DOHH2 (cell line): Measurements from ENCODE around the gene ADAM8.

ENCODE experiments used
- H3F3A ChIP-seq: fragments of 200-600 bp; sonication (generic), shearing (Covaris generic); 2 replicates; pipeline ENCODE4 v1.6.0; 2016; ENCODE audit warnings: antibody characterized with exemption, mild to moderate bottlenecking; ENCODE audit not compliant: control insufficient read depth, insufficient read depth
- H3K27ac ChIP-seq: fragments of 200-600 bp; sonication (generic); 2 replicates; pipeline ENCODE4 v1.5.1; 2014; ENCODE audit warnings: low read depth, mild to moderate bottlenecking, low read length, moderate library complexity
- H3K27me3 ChIP-seq: fragments of 200-600 bp; sonication (generic); 2 replicates; pipeline ENCODE4 v1.6.1; 2014; ENCODE audit warnings: mild to moderate bottlenecking, low read length, mixed read lengths; ENCODE audit not compliant: control insufficient read depth
- H3K36me3 ChIP-seq: fragments of 200-600 bp; sonication (generic); 2 replicates; pipeline ENCODE4 v1.6.1; 2014; ENCODE audit warnings: mild to moderate bottlenecking, low read length, moderate library complexity, mixed read lengths; ENCODE audit not compliant: control insufficient read depth
- H3K4me1 ChIP-seq: fragments of 200-600 bp; sonication (generic); 2 replicates; pipeline ENCODE4 v1.6.1; 2014; ENCODE audit warnings: mild to moderate bottlenecking, low read length, mixed read lengths; ENCODE audit not compliant: control insufficient read depth
- H3K4me2 ChIP-seq: fragments of 200-600 bp; sonication (generic); 2 replicates; pipeline ENCODE4 v1.6.0; 2014; ENCODE audit warnings: mild to moderate bottlenecking, low read length, moderate library complexity
- H3K4me3 ChIP-seq: fragments of 200-600 bp; sonication (generic); 2 replicates; pipeline ENCODE4 v1.5.1; 2014; ENCODE audit warnings: mild to moderate bottlenecking, low read length, mixed read lengths
- H3K79me2 ChIP-seq: fragments of 200-600 bp; sonication (generic); 2 replicates; pipeline ENCODE4 v1.6.1; 2014; ENCODE audit warnings: mild to moderate bottlenecking, low read length, mixed read lengths; ENCODE audit not compliant: control insufficient read depth
- H3K9me2 ChIP-seq: fragments of 200-600 bp; sonication (generic); replicated peaks from 2 replicates; pipeline ENCODE4 v1.6.1; 2014; ENCODE audit warnings: mild to moderate bottlenecking, low read length, mixed read lengths; ENCODE audit not compliant: control insufficient read depth
- H3K9me3 ChIP-seq: fragments of 200-600 bp; sonication (generic); 2 replicates; pipeline ENCODE4 v1.6.1; 2014; ENCODE audit warnings: antibody characterized with exemption, low read length, mixed read lengths; ENCODE audit not compliant: control insufficient read depth, insufficient read depth
- H4K20me1 ChIP-seq: fragments of 200-600 bp; sonication (generic); 2 replicates; pipeline ENCODE4 v1.6.0; 2014; ENCODE audit warnings: low read depth, mild to moderate bottlenecking, antibody characterized with exemption, low read length, moderate library complexity; ENCODE audit not compliant: control insufficient read depth, insufficient read depth
- EZH2phosphoT487 ChIP-seq: fragments of 200-600 bp; sonication (generic); IDR thresholded peaks from 2 replicates; pipeline ENCODE4 v1.6.1; 2017; ENCODE audit warnings: borderline replicate concordance, mild to moderate bottlenecking, antibody characterized with exemption, low read length, moderate library complexity, mixed read lengths
- TF ChIP-seq, protein P1 (sequence below): fragments of 200-600 bp; sonication (generic); IDR thresholded peaks from one replicate; pipeline ENCODE4 v1.5.1; 2014; ENCODE audit warnings: antibody characterized with exemption, mild to moderate bottlenecking, low read depth, low read length; ENCODE audit not compliant: poor library complexity, severe bottlenecking

The ADAM8 gene

DNA sequence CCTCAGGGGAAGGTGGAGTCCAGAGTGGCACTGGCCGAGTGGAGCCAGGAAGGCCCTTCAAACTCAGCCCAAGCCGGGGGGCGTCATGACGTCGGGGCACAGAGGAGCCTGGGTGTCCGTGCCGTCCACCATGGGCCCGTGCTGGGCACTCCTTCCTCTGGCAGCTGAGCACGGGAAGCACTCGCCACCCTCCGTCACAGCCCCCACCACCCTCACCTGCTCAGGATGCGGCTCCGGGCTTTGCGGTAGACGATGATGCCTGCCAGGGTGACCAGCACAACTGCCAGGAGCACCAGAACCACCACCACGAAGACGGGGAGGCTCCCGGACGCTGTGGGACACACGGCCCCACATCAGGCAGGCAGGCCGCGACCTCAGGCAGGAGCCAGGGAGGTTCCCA is 8.1 kb downstream of the ADAM8 start:
- Histone ChIP-seq H3K27me3 (no peaks in the 10 kb centered on the region), H3K9me2 (no peaks in the 10 kb centered on the region), H3F3A (no peaks in the 10 kb centered on the region)

DNA sequence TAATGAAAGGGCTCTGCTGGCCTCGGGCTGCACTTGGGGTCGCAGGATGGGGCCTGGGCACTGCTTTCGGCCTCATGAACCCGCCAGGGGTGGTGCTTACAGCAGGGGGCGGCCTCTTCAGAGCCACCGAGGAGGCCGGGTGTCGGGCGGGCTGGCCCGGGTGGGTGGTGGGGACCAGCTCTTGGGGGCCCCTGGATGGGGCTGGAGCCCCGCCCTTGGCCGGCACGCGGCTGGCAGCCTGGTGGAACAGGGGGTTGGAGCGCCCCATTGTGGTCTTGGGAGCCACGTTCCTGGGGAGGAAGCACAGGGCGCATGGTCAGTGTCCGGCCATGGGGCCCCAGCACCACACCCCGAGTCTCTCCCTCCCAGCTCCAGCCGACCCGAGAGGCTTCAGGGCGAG is 8.8 kb downstream of the ADAM8 start:
- TF ChIP-seq, protein P1, sequence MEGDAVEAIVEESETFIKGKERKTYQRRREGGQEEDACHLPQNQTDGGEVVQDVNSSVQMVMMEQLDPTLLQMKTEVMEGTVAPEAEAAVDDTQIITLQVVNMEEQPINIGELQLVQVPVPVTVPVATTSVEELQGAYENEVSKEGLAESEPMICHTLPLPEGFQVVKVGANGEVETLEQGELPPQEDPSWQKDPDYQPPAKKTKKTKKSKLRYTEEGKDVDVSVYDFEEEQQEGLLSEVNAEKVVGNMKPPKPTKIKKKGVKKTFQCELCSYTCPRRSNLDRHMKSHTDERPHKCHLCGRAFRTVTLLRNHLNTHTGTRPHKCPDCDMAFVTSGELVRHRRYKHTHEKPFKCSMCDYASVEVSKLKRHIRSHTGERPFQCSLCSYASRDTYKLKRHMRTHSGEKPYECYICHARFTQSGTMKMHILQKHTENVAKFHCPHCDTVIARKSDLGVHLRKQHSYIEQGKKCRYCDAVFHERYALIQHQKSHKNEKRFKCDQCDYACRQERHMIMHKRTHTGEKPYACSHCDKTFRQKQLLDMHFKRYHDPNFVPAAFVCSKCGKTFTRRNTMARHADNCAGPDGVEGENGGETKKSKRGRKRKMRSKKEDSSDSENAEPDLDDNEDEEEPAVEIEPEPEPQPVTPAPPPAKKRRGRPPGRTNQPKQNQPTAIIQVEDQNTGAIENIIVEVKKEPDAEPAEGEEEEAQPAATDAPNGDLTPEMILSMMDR, result no peak
- no peak for TF ChIP-seq EZH2phosphoT487
- no peak overlapping the region for H3K27ac ChIP-seq
- no peaks in the 10 kb centered on the region for H3K9me3 ChIP-seq
- H4K20me1 ChIP-seq, result no peaks in the 10 kb centered on the region
- no peaks in the 10 kb centered on the region for H3K9me2 ChIP-seq
- no peaks in the 10 kb centered on the region for H3K79me2 ChIP-seq
- no peak overlapping the region for H3K4me3 ChIP-seq
- H3K36me3 ChIP-seq, result no peaks in the 10 kb centered on the region
- H3F3A ChIP-seq, result no peaks in the 10 kb centered on the region
- no peaks in the 10 kb centered on the region for H3K4me1 ChIP-seq
- H3K27me3 ChIP-seq, result no peaks in the 10 kb centered on the region
- no peak overlapping the region for H3K4me2 ChIP-seq

More for the DNA sequence above, 8.1 kb downstream of the ADAM8 start:
- no peak overlapping the region for H3K4me3 ChIP-seq
- no peaks in the 10 kb centered on the region for H3K79me2 ChIP-seq
- no peak overlapping the region for H3K27ac ChIP-seq
- no peaks in the 10 kb centered on the region for H3K36me3 ChIP-seq
- TF ChIP-seq, protein P1, result no peak
- TF ChIP-seq EZH2phosphoT487, result no peak
- H3K4me2 ChIP-seq, result no peak overlapping the region
- H4K20me1 ChIP-seq, result no peaks in the 10 kb centered on the region
- no peaks in the 10 kb centered on the region for H3K9me3 ChIP-seq
- H3K4me1 ChIP-seq, result no peaks in the 10 kb centered on the region

DNA sequence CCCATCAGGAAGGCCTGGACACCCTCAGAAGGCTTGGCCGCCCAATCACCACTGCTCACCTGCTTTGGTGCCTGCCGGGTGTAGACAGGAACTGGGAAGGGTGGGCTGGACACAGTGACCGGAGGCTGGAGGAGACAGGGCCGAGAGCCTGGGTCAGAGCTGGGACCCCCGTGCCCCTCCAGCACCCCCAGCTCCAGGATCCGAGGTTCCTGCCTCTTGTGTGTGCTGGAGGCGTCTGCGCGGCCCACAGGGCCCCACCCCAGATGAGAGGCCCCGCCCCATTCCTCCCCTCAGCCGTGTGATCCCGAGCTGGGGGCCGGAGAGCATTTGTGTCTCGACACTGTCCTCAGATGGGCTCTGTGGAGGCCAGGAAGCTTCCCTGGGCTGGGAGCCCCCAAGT is 9.4 kb downstream of the ADAM8 start:
- Histone ChIP-seq H3K4me3 (no peak overlapping the region), H4K20me1 (no peaks in the 10 kb centered on the region), H3K79me2 (no peaks in the 10 kb centered on the region), H3K4me2 (no peak overlapping the region), H3K36me3 (no peaks in the 10 kb centered on the region), H3K9me2 (no peaks in the 10 kb centered on the region), H3K9me3 (no peaks in the 10 kb centered on the region), H3F3A (no peaks in the 10 kb centered on the region), H3K4me1 (no peaks in the 10 kb centered on the region), H3K27me3 (no peaks in the 10 kb centered on the region), H3K27ac (no peak overlapping the region)
- no peak for TF ChIP-seq EZH2phosphoT487
- TF ChIP-seq, protein P1, result no peak
